ENCODE results near the gene NUMB.

- no peak for TF ChIP-seq CTCF (conservative IDR thresholded peaks at IDR 0.05; ENCODE audit: low read length)
- no peak for TF ChIP-seq EZH2phosphoT487 (IDR thresholded peaks at IDR 0.05; ENCODE audit: borderline replicate concordance, low read depth, low read length)
These were observed 72.0 kb downstream of the NUMB start for GRCh38 chr14:73386342-73386741.
